Body of pancreas (tissue), 4 donors: ENCODE data around the gene TMEM150B. TPM values are rescaled to one million over a fixed set of nuclear protein-coding genes. Genes with fewer than 3 reads are reported as not detected.

ENCODE experiments used
- ATAC-seq: fragments of 150-250 bp; one replicate; pipeline ENCODE4 v1.9.1; 2016
- DNase-seq, 4 donors: peaks; one replicate each; pipeline ENCODE4 v3.0.0-alpha.2; 2019
- H3K27ac ChIP-seq, 4 donors: fragments of 200-600 bp; sonication (generic); 1 replicate in 3 of 4; 2 replicates in 1 of 4; pipeline versions ENCODE4 v1.5.1 to v1.6.1; 2016 to 2019; ENCODE audit warnings: mild to moderate bottlenecking in 1 of 4, mixed read lengths in 1 of 4, moderate library complexity in 1 of 4
- H3K27me3 ChIP-seq, 2 donors: fragments of 200-600 bp; sonication (generic); one replicate each; pipeline ENCODE4 v1.6.0; 2016; ENCODE audit warnings: mild to moderate bottlenecking in 1 of 2
- H3K36me3 ChIP-seq, 2 donors: fragments of 200-600 bp; sonication (generic); replicated peaks in 1 of 2; 2 replicates each; pipeline ENCODE4 v1.5.1; 2016; ENCODE audit warnings: low read depth in 2 of 2; ENCODE audit not compliant: insufficient read depth in 1 of 2
- H3K4me1 ChIP-seq: fragments of 200-600 bp; sonication (generic); one replicate; pipeline ENCODE4 v1.6.0; 2016
- H3K4me3 ChIP-seq, 2 donors: fragments of 200-600 bp; sonication (generic); 1 replicate in 1 of 2; 2 replicates in 1 of 2; pipeline ENCODE4 v1.5.1; 2016 to 2019
- H3K9me3 ChIP-seq, 3 donors: fragments of 200-600 bp; sonication (generic); 1 replicate in 2 of 3; 2 replicates in 1 of 3; pipeline ENCODE4 v1.5.1; 2016
- POLR2A ChIP-seq, 3 donors: fragments of 450-650 bp; IDR thresholded peaks; one replicate each; pipeline ENCODE4 v1.6.1; 2016; ENCODE audit warnings: antibody characterized with exemption in 3 of 3, mild to moderate bottlenecking in 2 of 3
- WGBS, 2 donors: methylation state at CpG; one replicate each; pipeline ENCODE4 v1.1.5; 2017; 5-methylcytosine and 5-hydroxymethylcytosine counted together
- intact Hi-C: fragments of 100-400 bp; cut with DNase I; formaldehyde crosslinking; loops from one replicate; pipeline ENCODE4 v1.15.1; 2023
- total RNA-seq, 2 donors: library from RNA; depleted of rRNA; stranded (reverse); fragments of >200 nt; gene quantifications; one replicate each; pipeline ENCODE4 v1.1.0, GENCODE V29; 2016
- TF ChIP-seq, protein P1 (sequence below), 7 experiments: fragments of 450-650 bp in 4 of 7; fragments of 200-600 bp in 3 of 7; sonication (generic) in 3 of 7; IDR thresholded peaks; one replicate each; pipeline ENCODE4 v1.5.1; 2016 to 2019; ENCODE audit warnings: antibody characterized with exemption in 7 of 7

Gene TMEM150B
- total RNA-seq, 2 donors from 2014 or later: 1.0 TPM; not detected in 1

DNA sequence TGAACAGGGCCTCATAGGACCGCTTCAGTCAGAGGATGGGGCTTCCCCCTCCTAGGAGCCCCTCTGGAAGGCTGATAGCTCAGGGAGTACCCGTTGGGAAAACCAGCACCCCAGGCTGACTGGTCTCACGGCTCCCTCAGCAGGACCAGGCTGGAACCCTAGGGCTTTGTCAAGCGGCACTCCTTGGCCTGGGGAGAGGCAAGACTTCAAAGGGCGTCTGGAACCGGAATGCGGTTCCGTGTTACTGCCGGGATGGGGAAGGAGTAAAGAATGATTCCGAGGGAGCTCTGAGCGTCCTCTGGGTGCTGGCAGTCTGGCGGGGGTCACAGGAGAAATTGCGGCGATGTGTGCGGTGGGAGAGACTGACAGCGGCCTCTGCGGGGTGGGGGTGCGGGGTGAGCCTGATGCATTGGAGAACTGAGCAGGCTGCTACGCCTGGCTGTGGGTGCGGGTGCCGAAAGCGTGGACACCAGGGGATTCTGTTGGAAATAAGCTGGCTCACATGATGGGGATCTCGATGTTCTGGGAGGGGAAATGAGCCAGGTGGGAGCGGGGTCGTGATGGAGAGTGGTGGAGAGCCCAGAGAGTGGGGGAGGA is 27.5 kb upstream of the TMEM150B start:
- Histone ChIP-seq H3K27ac (no peak overlapping the region), H3K27me3 (peaks cover 0 to 20% of the 10 kb centered on the region in 2 donors)

DNA sequence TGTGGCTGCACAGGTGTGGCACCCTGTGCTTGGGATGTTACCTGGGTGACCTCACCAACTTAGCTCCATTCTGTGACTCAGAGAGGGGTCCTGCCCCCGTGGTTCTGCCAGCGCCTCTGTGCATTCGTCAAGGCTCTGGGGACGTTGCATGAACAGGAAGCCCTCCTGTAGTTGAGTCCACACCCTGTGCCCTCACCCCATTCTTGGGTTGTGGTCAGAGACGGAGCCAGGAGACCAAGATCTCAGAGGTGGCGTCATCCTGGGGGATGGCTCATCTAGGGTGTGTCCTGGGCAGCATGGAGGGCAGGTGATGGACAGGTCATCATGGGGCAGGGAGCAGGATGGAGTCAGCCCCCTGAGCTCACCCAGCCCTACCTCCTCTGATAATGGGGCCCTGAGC is 26.9 kb upstream of the TMEM150B start:
- DNase-seq (no peak), ATAC-seq (no peak)
- Histone ChIP-seq H3K36me3 (peaks cover 0 to 1% of the 10 kb centered on the region in 2 donors), H3K27me3 (peaks cover 0 to 20% of the 10 kb centered on the region in 2 donors), H3K9me3 (no peaks in the 10 kb centered on the region), H3K4me1 (peaks cover 20% of the 10 kb centered on the region), H3K27ac (no peak overlapping the region), H3K4me3 (no peak overlapping the region)
- TF ChIP-seq, protein P1, sequence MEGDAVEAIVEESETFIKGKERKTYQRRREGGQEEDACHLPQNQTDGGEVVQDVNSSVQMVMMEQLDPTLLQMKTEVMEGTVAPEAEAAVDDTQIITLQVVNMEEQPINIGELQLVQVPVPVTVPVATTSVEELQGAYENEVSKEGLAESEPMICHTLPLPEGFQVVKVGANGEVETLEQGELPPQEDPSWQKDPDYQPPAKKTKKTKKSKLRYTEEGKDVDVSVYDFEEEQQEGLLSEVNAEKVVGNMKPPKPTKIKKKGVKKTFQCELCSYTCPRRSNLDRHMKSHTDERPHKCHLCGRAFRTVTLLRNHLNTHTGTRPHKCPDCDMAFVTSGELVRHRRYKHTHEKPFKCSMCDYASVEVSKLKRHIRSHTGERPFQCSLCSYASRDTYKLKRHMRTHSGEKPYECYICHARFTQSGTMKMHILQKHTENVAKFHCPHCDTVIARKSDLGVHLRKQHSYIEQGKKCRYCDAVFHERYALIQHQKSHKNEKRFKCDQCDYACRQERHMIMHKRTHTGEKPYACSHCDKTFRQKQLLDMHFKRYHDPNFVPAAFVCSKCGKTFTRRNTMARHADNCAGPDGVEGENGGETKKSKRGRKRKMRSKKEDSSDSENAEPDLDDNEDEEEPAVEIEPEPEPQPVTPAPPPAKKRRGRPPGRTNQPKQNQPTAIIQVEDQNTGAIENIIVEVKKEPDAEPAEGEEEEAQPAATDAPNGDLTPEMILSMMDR (IDR thresholded peaks at IDR 0.05): no peak
- TF ChIP-seq POLR2A (IDR thresholded peaks at IDR 0.05): no peak
- WGBS, 2 donors: 58 to 63% methylated on average over 6 of the region's 6 CpGs
- intact Hi-C loops: no loop called here

More for the DNA sequence above, 27.5 kb upstream of the TMEM150B start:
- no peak for TF ChIP-seq POLR2A (IDR thresholded peaks at IDR 0.05)
- TF ChIP-seq, protein P1 (IDR thresholded peaks at IDR 0.05): no peak
- Histone ChIP-seq H3K36me3 (no peaks in the 10 kb centered on the region), H3K4me3 (no peak overlapping the region), H3K9me3 (no peaks in the 10 kb centered on the region), H3K4me1 (peaks cover 20% of the 10 kb centered on the region)
- no peak for DNase-seq
- WGBS, 2 donors: 47 to 65% methylated on average over 16 to 25 of the region's 25 CpGs
- intact Hi-C loops: no loop called here
- ATAC-seq: no peak

DNA sequence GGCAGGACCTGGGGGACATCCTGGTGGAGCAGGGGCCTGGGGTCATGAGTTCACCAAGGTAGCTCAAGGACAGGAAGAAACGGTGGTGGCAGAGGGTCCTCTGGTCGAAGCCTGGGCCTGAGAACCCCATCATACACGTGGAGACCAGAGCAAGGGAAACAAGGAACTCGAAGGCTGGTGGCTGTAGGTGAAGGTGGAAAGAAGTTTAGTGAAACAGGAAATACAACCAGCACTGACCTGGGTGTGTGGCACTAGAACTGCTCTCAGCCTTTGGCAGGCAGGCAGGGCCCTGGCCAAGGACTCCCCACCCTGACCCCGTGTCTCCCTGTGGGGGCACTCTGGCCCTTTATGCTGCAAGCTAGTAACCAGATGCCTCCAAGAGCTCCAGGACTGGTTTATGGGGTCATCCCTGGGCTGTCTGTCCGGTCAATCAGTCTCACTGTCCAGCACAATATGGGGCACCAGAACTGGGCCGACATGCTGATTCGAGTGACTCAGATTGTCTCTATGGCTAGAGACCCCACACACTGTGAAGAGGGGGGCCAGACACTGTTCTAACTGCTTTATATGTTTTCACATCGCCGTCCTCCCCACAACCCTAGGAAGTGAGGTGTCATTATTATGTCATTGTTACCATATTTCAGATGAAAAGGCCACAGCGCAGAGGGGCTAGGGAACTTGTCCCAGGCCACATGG is 25.6 kb upstream of the TMEM150B start:
- peaks cover 0 to 20% of the 10 kb centered on the region in 2 donors for H3K27me3 ChIP-seq
- H3K36me3 ChIP-seq: peaks cover 0 to 1% of the 10 kb centered on the region in 2 donors
- H3K27ac ChIP-seq: no peak overlapping the region
- no peaks in the 10 kb centered on the region for H3K9me3 ChIP-seq
- TF ChIP-seq, protein P1 (IDR thresholded peaks at IDR 0.05): no peak
- no peak for TF ChIP-seq POLR2A (IDR thresholded peaks at IDR 0.05)
- no peak for ATAC-seq
- peaks cover 20% of the 10 kb centered on the region for H3K4me1 ChIP-seq
- intact Hi-C loops: no loop called here
- 62 to 64% methylated on average over 9 to 11 of the region's 11 CpGs for WGBS, 2 donors
- no peak overlapping the region for H3K4me3 ChIP-seq
- DNase-seq: no peak

DNA sequence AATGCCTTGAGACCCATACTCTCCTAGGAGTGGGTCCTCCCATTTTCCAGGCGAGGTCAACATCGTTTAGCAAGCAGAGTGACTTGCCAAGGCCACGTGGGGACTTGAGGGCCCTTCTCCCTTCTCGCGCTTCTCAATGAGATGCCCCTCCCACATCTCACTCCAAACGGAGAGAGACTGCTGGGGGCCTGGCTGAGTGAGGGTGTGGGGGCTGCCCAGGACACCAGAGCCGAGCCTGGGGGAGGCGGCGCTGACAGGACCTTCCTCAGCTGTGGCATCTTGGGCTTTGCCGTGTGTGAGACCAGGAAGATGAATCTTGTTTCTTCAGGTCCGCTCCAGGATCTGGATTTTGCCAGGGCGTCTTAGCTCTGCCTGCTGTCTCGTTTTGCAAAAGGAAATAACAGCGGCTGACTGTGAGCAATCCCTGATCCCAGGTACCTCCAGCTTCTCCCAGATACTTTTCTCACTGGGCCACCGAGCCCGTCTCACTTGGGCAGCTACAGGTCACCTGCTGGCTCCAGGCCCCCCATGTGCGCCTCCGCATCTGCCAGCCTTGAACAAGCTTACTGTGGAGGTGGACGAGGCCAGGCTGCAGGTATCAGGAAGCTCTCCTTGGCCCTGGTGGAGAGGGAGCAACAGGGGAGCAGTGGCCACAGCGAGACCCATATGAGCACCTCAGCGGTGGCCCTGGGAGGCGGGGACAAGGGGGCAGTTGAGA is 23.3 kb upstream of the TMEM150B start:
- H3K9me3 ChIP-seq: no peaks in the 10 kb centered on the region
- no peak for ATAC-seq
- H3K27me3 ChIP-seq: peaks cover 0 to 17% of the 10 kb centered on the region in 2 donors
- no peak overlapping the region for H3K27ac ChIP-seq
- H3K4me1 ChIP-seq: peaks cover 8% of the 10 kb centered on the region
- no peak overlapping the region for H3K4me3 ChIP-seq
- TF ChIP-seq POLR2A (IDR thresholded peaks at IDR 0.05): no peak
- TF ChIP-seq, protein P1 (IDR thresholded peaks at IDR 0.05): no peak
- H3K36me3 ChIP-seq: peaks cover 0 to 1% of the 10 kb centered on the region in 2 donors
- no peak for DNase-seq
- 72 to 80% methylated on average over 18 to 22 of the region's 22 CpGs for WGBS, 2 donors
- intact Hi-C loops: no loop called here
